Body of pancreas (tissue), 4 donors: ENCODE measurements around the gene PHGDH.

ENCODE experiments used
- POLR2A ChIP-seq, 3 donors: fragments of 450-650 bp; IDR thresholded peaks; one replicate each; pipeline ENCODE4 v1.6.1; 2016; ENCODE audit warnings: antibody characterized with exemption in 3 of 3, mild to moderate bottlenecking in 2 of 3
- TF ChIP-seq, protein P1 (sequence below), 7 experiments: fragments of 450-650 bp in 4 of 7; fragments of 200-600 bp in 3 of 7; sonication (generic) in 3 of 7; IDR thresholded peaks; one replicate each; pipeline ENCODE4 v1.5.1; 2016 to 2019; ENCODE audit warnings: antibody characterized with exemption in 7 of 7

DNA sequence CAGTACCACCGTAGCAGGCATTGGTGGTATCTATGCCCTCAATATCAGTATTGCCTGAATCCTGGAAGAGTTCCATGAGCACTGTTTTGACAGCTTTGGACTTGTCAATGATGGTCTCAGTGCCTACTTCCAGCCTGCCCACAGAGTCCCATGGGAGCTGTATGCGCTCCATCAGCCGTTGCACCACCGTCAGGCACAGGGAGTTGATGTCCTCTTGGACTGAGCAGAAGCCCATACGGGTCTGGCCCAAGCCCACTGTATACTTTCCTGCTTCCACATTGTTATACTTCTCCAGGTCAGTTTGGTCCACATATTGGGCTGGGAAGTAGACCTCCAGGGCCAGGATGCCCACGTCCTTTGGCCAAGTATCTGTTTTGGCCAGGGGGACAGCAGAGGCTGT, 52.5 kb downstream of the PHGDH start:
- TF ChIP-seq, protein P1, sequence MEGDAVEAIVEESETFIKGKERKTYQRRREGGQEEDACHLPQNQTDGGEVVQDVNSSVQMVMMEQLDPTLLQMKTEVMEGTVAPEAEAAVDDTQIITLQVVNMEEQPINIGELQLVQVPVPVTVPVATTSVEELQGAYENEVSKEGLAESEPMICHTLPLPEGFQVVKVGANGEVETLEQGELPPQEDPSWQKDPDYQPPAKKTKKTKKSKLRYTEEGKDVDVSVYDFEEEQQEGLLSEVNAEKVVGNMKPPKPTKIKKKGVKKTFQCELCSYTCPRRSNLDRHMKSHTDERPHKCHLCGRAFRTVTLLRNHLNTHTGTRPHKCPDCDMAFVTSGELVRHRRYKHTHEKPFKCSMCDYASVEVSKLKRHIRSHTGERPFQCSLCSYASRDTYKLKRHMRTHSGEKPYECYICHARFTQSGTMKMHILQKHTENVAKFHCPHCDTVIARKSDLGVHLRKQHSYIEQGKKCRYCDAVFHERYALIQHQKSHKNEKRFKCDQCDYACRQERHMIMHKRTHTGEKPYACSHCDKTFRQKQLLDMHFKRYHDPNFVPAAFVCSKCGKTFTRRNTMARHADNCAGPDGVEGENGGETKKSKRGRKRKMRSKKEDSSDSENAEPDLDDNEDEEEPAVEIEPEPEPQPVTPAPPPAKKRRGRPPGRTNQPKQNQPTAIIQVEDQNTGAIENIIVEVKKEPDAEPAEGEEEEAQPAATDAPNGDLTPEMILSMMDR (IDR thresholded peaks at IDR 0.05): no peak
- TF ChIP-seq POLR2A (IDR thresholded peaks at IDR 0.05): no peak
